ENCODE results near the gene KCNG3.

Gene KCNG3

DNA sequence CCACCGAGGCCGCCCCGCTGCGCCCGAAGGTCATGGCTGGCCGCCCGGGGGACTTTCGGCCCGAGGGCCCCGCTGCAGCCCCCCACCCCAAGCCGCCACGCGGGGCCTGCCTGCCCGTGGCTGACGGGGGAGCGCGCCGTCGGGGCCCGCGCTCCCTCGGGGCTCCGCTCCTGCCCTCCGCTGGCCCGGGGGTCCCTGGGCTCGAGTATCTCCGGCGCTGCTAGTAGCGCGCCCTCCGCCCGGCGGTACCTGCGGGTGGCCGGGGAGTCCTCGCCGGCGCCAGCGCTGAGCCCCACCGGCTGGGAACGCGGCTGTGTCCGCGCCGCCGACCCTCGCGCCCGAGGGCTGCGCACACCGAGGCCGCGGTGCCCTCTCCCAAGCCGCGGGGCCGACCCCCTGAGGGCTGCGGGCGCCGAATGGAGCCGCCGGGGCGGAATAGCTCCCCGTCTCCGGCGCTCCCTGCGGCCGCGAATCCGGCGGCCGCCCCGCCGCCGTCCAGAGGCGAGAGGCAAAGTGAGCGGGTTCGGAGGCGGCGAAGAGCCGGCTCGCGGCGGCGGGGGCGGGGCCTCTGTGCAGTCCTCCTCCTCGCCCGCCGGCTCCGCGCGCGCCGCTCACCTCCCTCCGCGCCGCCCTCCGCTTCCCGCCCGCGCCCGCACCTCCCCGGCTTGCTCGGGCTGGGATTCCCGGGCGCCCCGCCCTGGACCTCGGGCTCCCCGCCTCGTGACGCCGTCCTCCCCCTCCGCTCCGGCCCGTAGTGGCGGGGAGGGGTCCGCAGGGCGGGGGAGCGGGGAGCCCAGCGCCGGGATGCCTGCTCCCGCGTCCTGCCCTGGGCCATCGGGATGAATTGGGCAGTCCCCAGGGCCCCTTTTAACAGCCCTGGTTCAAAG, at the start of gene KCNG3:
KCNG3 (minus strand) TSS at position 515 of the 887 bp plus-strand sequence; CDS start at position 34, 481 bp downstream.
- Histone ChIP-seq H3K27ac (ENCODE audit: low read depth, low read length) (no peak within 1 kb of the TSS), H2AFZ (ENCODE audit: low read depth, low read length, severe bottlenecking) (peak within 1 kb of the TSS; percentile 89), H3K9me3 (ENCODE audit: insufficient read depth, low read length) (no peaks in the 10 kb centered on the region), H3K9ac (ENCODE audit: low read length) (peak within 1 kb of the TSS; percentile 63), H3K27me3 (ENCODE audit: low read length) (no peaks in the 10 kb centered on the region), H4K20me1 (ENCODE audit: low read depth, low read length) (no peaks in the 10 kb centered on the region), H3K9me2 (replicated peaks; ENCODE audit: insufficient read depth, low read length) (no peaks in the 10 kb centered on the region), H3K36me3 (ENCODE audit: low read length) (no peaks in the 10 kb centered on the region), H3K4me3 (ENCODE audit: insufficient read depth, low read length, poor library complexity, severe bottlenecking) (peak within 1 kb of the TSS; percentile 58), H3F3A (ENCODE audit: insufficient read depth) (peaks cover 12% of the 10 kb centered on the region; the same call in 1 of the 2 replicates), H3K79me2 (ENCODE audit: insufficient read depth, low read length) (no peaks in the 10 kb centered on the region), H3K4me2 (ENCODE audit: low read depth, low read length, poor library complexity, severe bottlenecking) (peak within 1 kb of the TSS; percentile 73)
- TF ChIP-seq CTCF (IDR thresholded peaks at IDR 0.05; ENCODE audit: insufficient read depth, low read length, poor library complexity, severe bottlenecking) (no peak), EZH2phosphoT487 (conservative IDR thresholded peaks at IDR 0.05; ENCODE audit: low read length) (no peak)

- peaks cover 21% of the 10 kb centered on the region for H3F3A ChIP-seq (ENCODE audit: insufficient read depth)
- H3K27me3 ChIP-seq (ENCODE audit: low read length) = no peaks in the 10 kb centered on the region
- TF ChIP-seq CTCF (IDR thresholded peaks at IDR 0.05; ENCODE audit: insufficient read depth, low read length, poor library complexity, severe bottlenecking) (no peak), EZH2phosphoT487 (conservative IDR thresholded peaks at IDR 0.05; ENCODE audit: low read length) (no peak)
- no peak overlapping the region for H3K9ac ChIP-seq (ENCODE audit: low read length)
- H3K4me3 ChIP-seq (ENCODE audit: insufficient read depth, low read length, poor library complexity, severe bottlenecking) = no peak overlapping the region
- H3K4me2 ChIP-seq (ENCODE audit: low read depth, low read length, poor library complexity, severe bottlenecking) = no peak overlapping the region
- no peak overlapping the region for H2AFZ ChIP-seq (ENCODE audit: low read depth, low read length, severe bottlenecking)
- H3K9me3 ChIP-seq (ENCODE audit: insufficient read depth, low read length) = no peaks in the 10 kb centered on the region
- no peaks in the 10 kb centered on the region for H3K36me3 ChIP-seq (ENCODE audit: low read length)
- H3K27ac ChIP-seq (ENCODE audit: low read depth, low read length) = no peak overlapping the region
- H3K79me2 ChIP-seq (ENCODE audit: insufficient read depth, low read length) = no peaks in the 10 kb centered on the region
- no peaks in the 10 kb centered on the region for H3K9me2 ChIP-seq (replicated peaks; ENCODE audit: insufficient read depth, low read length)
- no peaks in the 10 kb centered on the region for H4K20me1 ChIP-seq (ENCODE audit: low read depth, low read length)
Observed at GRCh38 chr2:42542871-42543270, 49.1 kb upstream of the KCNG3 start.

DNA sequence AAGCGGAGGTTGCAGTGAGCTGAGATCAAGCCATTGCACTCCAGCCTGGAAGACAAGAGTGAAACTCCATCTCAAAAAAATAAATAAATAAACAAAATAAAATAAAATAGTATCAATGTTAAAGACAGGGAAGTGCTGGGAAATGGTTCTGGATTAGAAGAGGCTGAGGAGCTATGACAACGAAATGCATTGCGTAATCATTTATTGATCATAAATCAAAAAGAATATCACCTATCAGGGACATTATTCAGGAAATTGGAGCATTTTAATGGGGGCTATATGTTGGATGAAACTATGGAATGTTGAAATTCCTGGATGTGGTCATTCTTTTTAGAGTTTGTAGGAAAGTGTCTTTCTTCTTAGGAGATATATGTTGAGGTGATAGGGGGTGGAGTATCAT, 43.7 kb upstream of the KCNG3 start:
- Histone ChIP-seq H3K4me2 (ENCODE audit: low read depth, low read length, poor library complexity, severe bottlenecking) (no peak overlapping the region), H3K36me3 (ENCODE audit: low read length) (no peaks in the 10 kb centered on the region), H3K9me3 (ENCODE audit: insufficient read depth, low read length) (no peaks in the 10 kb centered on the region), H3K9me2 (replicated peaks; ENCODE audit: insufficient read depth, low read length) (no peaks in the 10 kb centered on the region), H3K4me3 (ENCODE audit: insufficient read depth, low read length, poor library complexity, severe bottlenecking) (no peak overlapping the region), H2AFZ (ENCODE audit: low read depth, low read length, severe bottlenecking) (no peak overlapping the region), H3K27ac (ENCODE audit: low read depth, low read length) (no peak overlapping the region), H3F3A (ENCODE audit: insufficient read depth) (no peaks in the 10 kb centered on the region), H3K79me2 (ENCODE audit: insufficient read depth, low read length) (no peaks in the 10 kb centered on the region), H4K20me1 (ENCODE audit: low read depth, low read length) (no peaks in the 10 kb centered on the region), H3K27me3 (ENCODE audit: low read length) (no peaks in the 10 kb centered on the region), H3K9ac (ENCODE audit: low read length) (no peak overlapping the region)
- TF ChIP-seq CTCF (IDR thresholded peaks at IDR 0.05; ENCODE audit: insufficient read depth, low read length, poor library complexity, severe bottlenecking) = no peak
- TF ChIP-seq EZH2phosphoT487 (conservative IDR thresholded peaks at IDR 0.05; ENCODE audit: low read length) = no peak
